PFSK-1 (cell line): ENCODE results near the gene DBX1.

Experiments used
- FOXP2 ChIP-seq: optimal IDR thresholded peaks from 2 replicates; pipeline ENCODE3; 2011; ENCODE audit warnings: borderline replicate concordance, control low read depth, inconsistent platforms; ENCODE audit not compliant: insufficient read depth; ENCODE audit errors: extremely low read length, extremely low read depth
- POLR2AphosphoS5 ChIP-seq: IDR thresholded peaks from 2 replicates; pipeline ENCODE4 v1.6.1; 2012; ENCODE audit warnings: low read depth, mild to moderate bottlenecking, control low read depth, low read length, moderate library complexity
- SIN3A ChIP-seq: IDR thresholded peaks from 2 replicates; pipeline ENCODE4 v1.6.1; 2012; ENCODE audit warnings: mild to moderate bottlenecking, low read length, moderate library complexity, borderline replicate concordance; ENCODE audit not compliant: insufficient read depth
- TAF1 ChIP-seq: IDR thresholded peaks from 2 replicates; pipeline ENCODE4 v1.6.1; 2012; ENCODE audit warnings: low read length, control low read depth, borderline replicate concordance; ENCODE audit not compliant: insufficient read depth
- TF ChIP-seq, protein P1 (sequence below), 2 experiments: IDR thresholded peaks; 2 replicates each; pipeline versions ENCODE4 v1.6.1 to v1.8.0; 2011 to 2012; ENCODE audit warnings: low read depth in 2 of 2, low read length in 2 of 2, control low read depth in 1 of 2, inconsistent platforms in 1 of 2, mild to moderate bottlenecking in 1 of 2, moderate library complexity in 1 of 2; ENCODE audit not compliant: insufficient read depth in 1 of 2

Gene DBX1

DNA sequence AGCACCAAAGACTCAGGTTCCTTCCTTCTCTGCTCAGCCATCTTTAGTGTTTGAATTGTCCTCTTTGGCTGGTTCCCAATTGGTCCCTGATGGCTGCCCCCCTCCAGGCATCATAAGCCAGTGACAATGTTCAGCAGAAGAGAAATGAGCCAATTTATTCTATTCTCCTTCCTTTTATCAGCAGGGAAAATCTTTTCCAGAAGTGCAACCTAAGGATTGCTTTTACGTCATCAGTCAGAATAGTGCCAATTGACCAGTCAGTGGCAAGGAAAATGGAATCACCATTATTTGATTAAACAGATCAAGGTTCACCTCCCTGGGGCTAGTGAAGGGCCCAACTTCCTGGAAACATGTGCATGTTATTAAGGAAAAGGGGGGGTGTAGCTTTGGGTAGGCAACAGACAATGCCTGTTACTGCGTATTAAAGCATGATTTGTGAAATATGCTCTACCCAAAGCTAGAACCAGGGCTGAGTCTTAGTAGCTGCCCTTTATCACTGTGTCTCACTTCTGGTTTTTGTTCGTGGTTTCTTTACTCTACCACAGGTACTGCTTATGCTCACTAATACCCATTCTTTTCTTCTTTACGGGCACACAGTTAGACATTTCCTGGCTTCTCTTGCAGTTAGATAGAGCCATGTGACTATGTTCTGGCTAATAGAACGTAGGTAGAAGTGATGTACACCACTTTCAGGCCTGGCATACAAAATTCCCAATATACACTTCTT, 12.6 kb upstream of the DBX1 start:
- TF ChIP-seq, protein P1, sequence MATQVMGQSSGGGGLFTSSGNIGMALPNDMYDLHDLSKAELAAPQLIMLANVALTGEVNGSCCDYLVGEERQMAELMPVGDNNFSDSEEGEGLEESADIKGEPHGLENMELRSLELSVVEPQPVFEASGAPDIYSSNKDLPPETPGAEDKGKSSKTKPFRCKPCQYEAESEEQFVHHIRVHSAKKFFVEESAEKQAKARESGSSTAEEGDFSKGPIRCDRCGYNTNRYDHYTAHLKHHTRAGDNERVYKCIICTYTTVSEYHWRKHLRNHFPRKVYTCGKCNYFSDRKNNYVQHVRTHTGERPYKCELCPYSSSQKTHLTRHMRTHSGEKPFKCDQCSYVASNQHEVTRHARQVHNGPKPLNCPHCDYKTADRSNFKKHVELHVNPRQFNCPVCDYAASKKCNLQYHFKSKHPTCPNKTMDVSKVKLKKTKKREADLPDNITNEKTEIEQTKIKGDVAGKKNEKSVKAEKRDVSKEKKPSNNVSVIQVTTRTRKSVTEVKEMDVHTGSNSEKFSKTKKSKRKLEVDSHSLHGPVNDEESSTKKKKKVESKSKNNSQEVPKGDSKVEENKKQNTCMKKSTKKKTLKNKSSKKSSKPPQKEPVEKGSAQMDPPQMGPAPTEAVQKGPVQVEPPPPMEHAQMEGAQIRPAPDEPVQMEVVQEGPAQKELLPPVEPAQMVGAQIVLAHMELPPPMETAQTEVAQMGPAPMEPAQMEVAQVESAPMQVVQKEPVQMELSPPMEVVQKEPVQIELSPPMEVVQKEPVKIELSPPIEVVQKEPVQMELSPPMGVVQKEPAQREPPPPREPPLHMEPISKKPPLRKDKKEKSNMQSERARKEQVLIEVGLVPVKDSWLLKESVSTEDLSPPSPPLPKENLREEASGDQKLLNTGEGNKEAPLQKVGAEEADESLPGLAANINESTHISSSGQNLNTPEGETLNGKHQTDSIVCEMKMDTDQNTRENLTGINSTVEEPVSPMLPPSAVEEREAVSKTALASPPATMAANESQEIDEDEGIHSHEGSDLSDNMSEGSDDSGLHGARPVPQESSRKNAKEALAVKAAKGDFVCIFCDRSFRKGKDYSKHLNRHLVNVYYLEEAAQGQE (IDR thresholded peaks at IDR 0.05; ENCODE audit: insufficient read depth in 1 of 2, low read depth in 2 of 2, low read length in 2 of 2), result no peak
- no peak for TF ChIP-seq POLR2AphosphoS5
- no peak for TF ChIP-seq FOXP2
- TF ChIP-seq TAF1, result no peak
- TF ChIP-seq SIN3A, result no peak

GRCh38 chr11:20163783-20164481, 3.7 kb upstream of the DBX1 start:
- TF ChIP-seq FOXP2, result no peak
- TF ChIP-seq POLR2AphosphoS5, result no peak
- TF ChIP-seq, protein P1 (IDR thresholded peaks at IDR 0.05; ENCODE audit: insufficient read depth in 1 of 2, low read depth in 2 of 2, low read length in 2 of 2), result no peak
- TF ChIP-seq SIN3A, result no peak
- TF ChIP-seq TAF1, result no peak

GRCh38 chr11:20162824-20163782, 2.8 kb upstream of the DBX1 start:
- TF ChIP-seq SIN3A (no peak), POLR2AphosphoS5 (no peak), TAF1 (no peak), FOXP2 (no peak)
- TF ChIP-seq, protein P1 (IDR thresholded peaks at IDR 0.05; ENCODE audit: insufficient read depth in 1 of 2, low read depth in 2 of 2, low read length in 2 of 2), result no peak

DNA sequence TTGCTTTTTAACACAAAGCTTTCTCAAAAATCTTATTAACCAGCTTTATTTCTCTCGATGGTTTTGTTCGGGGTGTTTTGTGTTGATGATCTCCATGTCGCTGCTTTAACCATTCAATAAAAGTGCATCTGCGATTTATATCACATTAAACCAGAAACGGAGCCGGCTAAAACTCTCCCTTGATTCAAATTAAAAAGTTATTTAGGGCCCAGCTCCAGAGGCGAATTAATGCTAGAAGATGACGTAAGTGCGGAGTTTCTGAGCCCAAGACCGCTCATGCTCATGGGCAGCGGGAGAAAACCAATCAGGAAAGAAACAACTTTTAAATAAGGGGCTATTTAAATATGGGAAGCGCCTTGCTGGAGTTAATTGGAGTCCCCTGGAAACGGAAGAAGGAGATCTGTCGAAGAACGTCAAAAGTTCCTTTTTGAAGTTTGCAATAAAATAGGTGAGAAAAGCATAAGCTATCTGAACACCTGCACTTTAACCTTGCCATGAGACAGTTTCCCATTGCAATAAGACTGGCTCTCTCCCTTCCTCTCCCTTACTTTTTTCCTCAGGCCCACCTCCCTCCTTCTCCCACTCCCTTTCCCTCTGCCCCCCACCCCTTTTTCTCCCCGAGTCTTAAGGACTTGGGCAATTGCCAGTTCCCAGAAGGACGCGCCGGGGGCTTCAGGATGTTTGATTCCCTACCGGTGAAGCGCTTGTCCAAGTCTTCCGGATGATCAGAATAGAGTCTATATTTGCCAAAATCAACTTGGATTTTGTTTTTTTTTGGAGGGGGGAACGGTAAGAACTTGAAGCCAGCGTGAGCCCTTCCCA, 1.9 kb upstream of the DBX1 start:
- no peak for TF ChIP-seq POLR2AphosphoS5
- TF ChIP-seq FOXP2, result no peak
- no peak for TF ChIP-seq TAF1
- TF ChIP-seq, protein P1 (IDR thresholded peaks at IDR 0.05; ENCODE audit: insufficient read depth in 1 of 2, low read depth in 2 of 2, low read length in 2 of 2), result no peak
- no peak for TF ChIP-seq SIN3A
